Smooth muscle cell (in vitro differentiated cells): Measurements from ENCODE around the gene DPEP2NB. TPM values are rescaled to one million over a fixed set of nuclear protein-coding genes. Genes with fewer than 3 reads are reported as not detected.

ENCODE experiments used
- DNase-seq: peaks from one replicate; lab custom pipeline; 2025; ENCODE audit not compliant: unreplicated experiment; lab: John Stamatoyannopoulos, UW
- H2AFZ ChIP-seq: fragments of 200-600 bp; sonication (generic); 2 replicates; pipeline ENCODE4 v1.6.0; 2016; ENCODE audit warnings: antibody characterized with exemption, low read depth, mild to moderate bottlenecking
- H3F3A ChIP-seq: fragments of 200-600 bp; sonication (generic); 2 replicates; pipeline ENCODE4 v1.6.0; 2017; ENCODE audit warnings: antibody characterized with exemption, low read depth
- H3K27ac ChIP-seq: fragments of 200-600 bp; sonication (generic); 2 replicates; pipeline ENCODE4 v1.5.1; 2016; ENCODE audit warnings: low read depth, mild to moderate bottlenecking
- H3K27me3 ChIP-seq: fragments of 200-600 bp; sonication (generic); 2 replicates; pipeline ENCODE4 v1.6.1; 2016; ENCODE audit warnings: low read depth, mild to moderate bottlenecking
- H3K36me3 ChIP-seq: fragments of 200-600 bp; sonication (generic); 2 replicates; pipeline ENCODE4 v1.5.1; 2016; ENCODE audit warnings: low read depth
- H3K4me1 ChIP-seq: fragments of 200-600 bp; sonication (generic); 2 replicates; pipeline ENCODE4 v1.5.1; 2016; ENCODE audit warnings: low read depth
- H3K4me2 ChIP-seq: fragments of 200-600 bp; sonication (generic); 2 replicates; pipeline ENCODE4 v1.6.0; 2016; ENCODE audit warnings: mild to moderate bottlenecking
- H3K4me3 ChIP-seq: fragments of 200-600 bp; sonication (generic); 2 replicates; pipeline ENCODE4 v1.5.1; 2016; ENCODE audit warnings: mild to moderate bottlenecking
- H3K79me2 ChIP-seq: fragments of 200-600 bp; sonication (generic); 2 replicates; pipeline ENCODE4 v1.6.0; 2016; ENCODE audit warnings: low read depth, mild to moderate bottlenecking
- H3K9ac ChIP-seq: fragments of 200-600 bp; sonication (generic); 2 replicates; pipeline ENCODE4 v1.6.0; 2016; ENCODE audit warnings: low read depth
- H3K9me3 ChIP-seq: fragments of 200-600 bp; sonication (generic); replicated peaks from 2 replicates; pipeline ENCODE4 v1.5.1; 2016; ENCODE audit warnings: low read depth
- H4K20me1 ChIP-seq: fragments of 200-600 bp; sonication (generic); 2 replicates; pipeline ENCODE4 v1.6.0; 2016; ENCODE audit warnings: low read depth
- WGBS: methylation state at CpG from one replicate; pipeline ENCODE4 v1.1.7; 2016; ENCODE audit warnings: low lambda C conversion rate; 5-methylcytosine and 5-hydroxymethylcytosine counted together
- polyA plus RNA-seq: library from polyadenylated mRNA; unstranded; fragments of >200 nt; fragmentation: Nextera tagmentation; extraction: Ambion mirVana; gene quantifications from 2 replicates; pipeline ENCODE4 v1.2.1, GENCODE V29; 2016
- total RNA-seq: library from RNA; depleted of rRNA; stranded (reverse); fragments of >200 nt; gene quantifications from 2 replicates; pipeline ENCODE4 v1.2.3, GENCODE V29; 2014
- TF ChIP-seq, protein P1 (sequence below): fragments of 200-600 bp; sonication (generic); IDR thresholded peaks from 2 replicates; pipeline ENCODE4 v1.5.1; 2017; ENCODE audit warnings: borderline replicate concordance, mild to moderate bottlenecking, antibody characterized with exemption; ENCODE audit not compliant: insufficient read depth, poor library complexity, severe bottlenecking

DPEP2NB gene
- total and polyA plus RNA-seq, 2 experiments from 2014 or later = not detected

DNA sequence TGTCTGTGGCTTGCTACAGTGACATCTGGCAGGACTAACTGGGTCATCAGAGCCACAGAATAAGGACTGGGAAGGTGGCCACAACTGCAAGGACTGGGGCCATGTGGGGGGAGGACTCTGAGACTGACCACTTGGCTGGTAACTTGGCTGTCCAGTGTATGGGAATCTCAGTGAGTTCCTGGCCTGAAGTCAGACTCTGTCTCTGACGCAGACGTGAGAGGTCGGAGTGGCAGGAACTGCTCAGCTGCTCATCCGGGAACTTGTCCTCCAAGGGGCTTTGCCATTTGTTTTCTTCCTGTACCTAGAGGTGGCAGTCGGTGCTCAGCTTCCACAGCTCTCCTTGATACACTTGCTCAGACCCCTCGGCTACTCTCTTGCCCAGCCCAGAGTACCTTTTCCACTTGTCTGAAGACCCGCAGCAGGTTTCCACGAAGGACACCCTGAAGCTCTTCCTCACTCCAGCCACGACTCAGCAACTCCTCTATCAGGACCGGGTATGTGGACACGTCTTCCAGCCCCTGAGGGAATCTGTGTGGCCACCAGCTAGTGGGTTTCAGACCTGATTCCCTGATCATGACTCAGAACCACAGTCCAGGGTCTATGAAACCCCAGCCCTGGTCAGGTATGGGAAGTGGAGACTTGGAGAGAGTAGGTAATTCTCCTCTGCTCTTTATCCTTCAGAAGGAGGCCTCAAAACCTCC is 28.1 kb downstream of the DPEP2NB start:
- Histone ChIP-seq H3K4me1 (no peaks in the 10 kb centered on the region), H3K4me2 (no peak overlapping the region), H3K4me3 (no peak overlapping the region), H3K9me3 (no peaks in the 10 kb centered on the region), H3K27me3 (no peaks in the 10 kb centered on the region), H3K27ac (no peak overlapping the region), H3K9ac (no peak overlapping the region), H4K20me1 (no peaks in the 10 kb centered on the region), H3K36me3 (no peaks in the 10 kb centered on the region), H2AFZ (no peak overlapping the region), H3F3A (no peaks in the 10 kb centered on the region), H3K79me2 (no peaks in the 10 kb centered on the region)
- TF ChIP-seq, protein P1, sequence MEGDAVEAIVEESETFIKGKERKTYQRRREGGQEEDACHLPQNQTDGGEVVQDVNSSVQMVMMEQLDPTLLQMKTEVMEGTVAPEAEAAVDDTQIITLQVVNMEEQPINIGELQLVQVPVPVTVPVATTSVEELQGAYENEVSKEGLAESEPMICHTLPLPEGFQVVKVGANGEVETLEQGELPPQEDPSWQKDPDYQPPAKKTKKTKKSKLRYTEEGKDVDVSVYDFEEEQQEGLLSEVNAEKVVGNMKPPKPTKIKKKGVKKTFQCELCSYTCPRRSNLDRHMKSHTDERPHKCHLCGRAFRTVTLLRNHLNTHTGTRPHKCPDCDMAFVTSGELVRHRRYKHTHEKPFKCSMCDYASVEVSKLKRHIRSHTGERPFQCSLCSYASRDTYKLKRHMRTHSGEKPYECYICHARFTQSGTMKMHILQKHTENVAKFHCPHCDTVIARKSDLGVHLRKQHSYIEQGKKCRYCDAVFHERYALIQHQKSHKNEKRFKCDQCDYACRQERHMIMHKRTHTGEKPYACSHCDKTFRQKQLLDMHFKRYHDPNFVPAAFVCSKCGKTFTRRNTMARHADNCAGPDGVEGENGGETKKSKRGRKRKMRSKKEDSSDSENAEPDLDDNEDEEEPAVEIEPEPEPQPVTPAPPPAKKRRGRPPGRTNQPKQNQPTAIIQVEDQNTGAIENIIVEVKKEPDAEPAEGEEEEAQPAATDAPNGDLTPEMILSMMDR = no peak
- no peak for DNase-seq
- WGBS = 75% methylated on average over 11 of the region's 11 CpGs

DNA sequence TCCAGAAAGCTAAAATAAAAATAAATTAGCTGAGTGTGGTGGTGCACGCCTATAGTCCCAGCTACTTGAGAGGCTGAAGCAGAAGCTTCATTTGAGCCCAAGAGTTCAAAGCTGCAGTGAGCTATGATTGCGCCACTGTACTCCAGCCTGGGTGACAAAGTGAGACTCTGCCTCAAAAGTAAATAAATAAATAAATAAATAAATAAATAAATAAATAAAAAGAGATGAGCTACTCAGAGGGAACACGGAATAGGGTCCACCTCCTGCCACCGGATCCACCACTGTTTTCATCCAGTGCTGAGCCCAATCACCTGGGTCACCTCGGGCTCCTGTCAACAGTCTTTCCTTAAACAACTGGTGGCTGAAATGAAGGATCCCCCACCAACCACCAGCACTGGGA is 28.8 kb downstream of the DPEP2NB start:
- Histone ChIP-seq H3K4me2 (no peak overlapping the region), H3K27me3 (no peaks in the 10 kb centered on the region), H3K27ac (no peak overlapping the region), H3K79me2 (no peaks in the 10 kb centered on the region), H3K9ac (no peak overlapping the region), H3K9me3 (no peaks in the 10 kb centered on the region), H3K4me1 (no peaks in the 10 kb centered on the region), H3K36me3 (no peaks in the 10 kb centered on the region), H4K20me1 (no peaks in the 10 kb centered on the region), H2AFZ (no peak overlapping the region), H3K4me3 (no peak overlapping the region), H3F3A (no peaks in the 10 kb centered on the region)
- DNase-seq = no peak
- TF ChIP-seq, protein P1 = no peak
- WGBS = 92% methylated on average over 5 of the region's 5 CpGs

DNA sequence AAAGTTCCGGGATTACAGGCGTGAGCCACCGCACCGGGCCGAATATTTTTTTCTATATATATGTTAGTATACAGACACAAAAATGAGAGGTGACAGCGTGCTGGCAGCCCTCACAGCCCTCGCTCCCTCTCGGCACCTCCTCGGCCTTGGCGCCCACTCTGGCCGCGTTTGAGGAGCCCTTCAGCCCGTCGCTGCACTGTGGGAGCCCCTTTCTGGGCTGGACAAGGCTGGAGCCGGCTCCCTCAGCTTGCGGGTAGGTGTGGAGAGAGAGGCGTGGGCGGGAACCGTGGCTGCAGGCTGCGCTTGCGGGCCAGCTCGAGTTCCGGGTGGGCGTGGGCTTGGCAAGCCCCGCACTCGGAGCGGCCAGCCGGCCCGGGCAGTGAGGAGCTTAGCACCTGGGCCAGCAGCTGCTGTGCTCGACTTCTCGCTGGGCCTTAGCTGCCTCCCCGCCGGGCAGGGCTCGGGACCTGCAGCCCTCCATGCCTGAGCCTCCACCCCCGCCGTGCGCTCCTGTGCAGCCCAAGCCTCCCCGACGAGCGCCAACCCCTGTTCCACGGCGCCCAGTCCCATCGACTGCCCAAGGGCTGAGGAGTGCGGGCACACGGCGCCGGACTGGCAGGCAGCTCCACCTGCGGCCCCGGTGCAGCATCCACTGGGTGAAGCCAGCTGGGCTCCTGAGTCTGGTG is 33.6 kb downstream of the DPEP2NB start:
- Histone ChIP-seq H3K27ac (no peak overlapping the region), H3K9me3 (no peaks in the 10 kb centered on the region), H4K20me1 (no peaks in the 10 kb centered on the region), H3K27me3 (no peaks in the 10 kb centered on the region), H3K4me3 (no peak overlapping the region), H3K4me1 (no peaks in the 10 kb centered on the region), H3K79me2 (no peaks in the 10 kb centered on the region), H3K4me2 (no peak overlapping the region), H3F3A (no peaks in the 10 kb centered on the region), H2AFZ (no peak overlapping the region), H3K9ac (no peak overlapping the region), H3K36me3 (no peaks in the 10 kb centered on the region)
- TF ChIP-seq, protein P1 = no peak
- WGBS = 98% methylated on average over 29 of the region's 49 CpGs
- no peak for DNase-seq
